ENCODE measurements around the gene OR52E5.

OR52E5 gene
- long read RNA-seq, donor 1: 0 reads
- long read RNA-seq, donor 2: 0 reads
- long read RNA-seq, donor 3: 0 reads
- long read RNA-seq, donor 4: 0 reads
- long read RNA-seq, donor 5: 0 reads
- long read RNA-seq, donor 6: 0 reads
- long read RNA-seq, donor 7: 0 reads
- long read RNA-seq, donor 8: 0 reads

DNA sequence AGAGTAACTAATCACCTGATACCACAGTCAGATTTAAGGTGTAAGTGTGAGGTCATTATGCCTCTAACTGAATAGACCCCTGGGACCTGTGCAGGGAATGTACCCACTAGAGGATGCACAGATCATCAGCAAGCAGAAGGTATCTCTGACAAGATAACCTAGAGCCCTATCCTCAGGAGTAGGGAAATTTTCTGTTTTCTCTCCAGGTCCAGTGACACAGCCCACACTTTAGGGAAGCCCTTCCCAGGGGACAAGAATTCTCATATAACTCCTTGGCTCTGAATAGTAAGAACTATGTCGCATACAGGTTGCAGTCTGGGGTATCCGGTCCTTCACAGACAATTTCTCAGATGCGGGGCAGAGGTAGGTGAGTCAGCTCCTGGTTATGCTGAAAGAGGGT is at the start of gene OR52E5:
TSS of gene OR52E5 (plus strand) at position 301 of the 400 bp plus-strand sequence. CDS start 7,569 bp downstream, outside the sequence.
- no peak for DNase-seq

DNA sequence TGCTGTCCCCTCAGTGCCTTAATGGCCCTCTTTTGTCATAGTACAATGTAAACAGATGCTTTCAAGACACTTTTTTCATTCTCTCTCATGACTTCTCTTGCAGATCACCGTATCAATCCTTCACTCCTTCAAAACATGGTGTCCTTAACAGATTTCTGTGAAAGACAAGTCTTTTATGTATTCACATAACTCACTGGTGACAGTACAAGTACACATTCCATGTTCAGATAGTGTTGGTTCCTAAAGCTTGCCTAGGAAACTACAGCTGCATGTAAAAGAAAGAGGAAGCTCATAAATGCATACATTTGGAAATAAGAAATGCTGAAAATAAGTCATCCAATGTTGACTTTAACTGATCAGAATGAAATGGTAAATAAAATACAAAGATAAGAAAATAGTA is 46.3 kb upstream of the OR52E5 start:
- no peak for DNase-seq

DNA sequence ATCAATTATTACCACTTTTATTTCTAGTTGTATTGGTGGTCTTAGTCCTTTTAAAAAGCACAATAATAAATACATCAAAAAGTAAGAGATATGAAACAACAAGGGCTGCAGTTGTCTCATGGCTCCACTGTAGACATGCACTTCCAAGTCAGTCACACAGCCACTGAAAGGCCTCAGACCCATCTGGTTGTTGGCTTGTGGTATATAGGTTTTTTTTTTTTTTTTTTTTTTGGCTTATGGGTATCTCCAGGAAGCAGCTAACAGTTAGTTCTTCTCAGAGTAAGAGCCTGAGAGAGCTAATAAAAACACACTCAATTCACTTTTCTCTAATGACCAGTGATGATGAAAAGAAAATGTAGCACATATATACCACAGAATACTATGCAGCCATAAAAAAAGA is 45.3 kb upstream of the OR52E5 start:
- no peak for DNase-seq

DNA sequence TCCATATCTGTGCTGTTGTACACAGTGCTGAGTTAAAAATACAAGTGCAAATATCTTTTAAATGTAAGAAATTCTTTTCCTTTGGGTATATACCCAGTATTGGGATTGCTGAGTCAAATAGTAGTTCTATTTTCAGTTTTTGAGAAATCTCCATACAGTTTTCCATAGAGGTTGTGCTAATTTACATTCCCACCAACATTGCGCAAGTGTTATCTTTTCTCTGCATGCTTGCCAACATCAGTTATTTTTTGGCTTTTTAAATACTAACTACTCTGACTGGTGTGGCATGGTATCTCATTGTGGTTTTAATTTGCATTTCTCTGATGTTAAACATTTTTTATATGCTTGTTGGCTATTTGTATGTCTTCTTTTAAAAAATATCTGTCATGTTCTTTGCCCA is 42.0 kb upstream of the OR52E5 start:
- DNase-seq: no peak

DNA sequence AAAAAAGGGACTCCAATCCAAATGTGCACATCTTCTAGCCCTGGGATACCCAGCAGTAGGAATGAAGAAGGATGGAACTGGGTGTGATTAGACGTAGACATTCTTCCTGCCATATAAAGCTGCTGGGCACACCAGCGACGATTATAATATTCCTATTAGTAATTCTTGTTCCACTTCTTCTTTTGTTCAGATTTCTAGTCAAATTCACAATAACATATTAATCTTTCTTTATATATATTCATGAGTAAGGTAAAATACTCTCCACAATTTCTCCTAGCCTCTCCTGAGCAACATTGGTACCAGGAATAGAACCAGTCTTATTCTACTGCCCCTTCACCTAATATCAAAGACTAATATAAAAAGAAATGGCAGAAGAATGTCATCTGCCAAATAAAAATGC is 35.4 kb upstream of the OR52E5 start, which contains the start of gene OR52E8:
TSS of gene OR52E8 (minus strand) at position 101 of the 400 bp plus-strand sequence. CDS start at position 101, 0 bp downstream.
- DNase-seq: no peak

DNA sequence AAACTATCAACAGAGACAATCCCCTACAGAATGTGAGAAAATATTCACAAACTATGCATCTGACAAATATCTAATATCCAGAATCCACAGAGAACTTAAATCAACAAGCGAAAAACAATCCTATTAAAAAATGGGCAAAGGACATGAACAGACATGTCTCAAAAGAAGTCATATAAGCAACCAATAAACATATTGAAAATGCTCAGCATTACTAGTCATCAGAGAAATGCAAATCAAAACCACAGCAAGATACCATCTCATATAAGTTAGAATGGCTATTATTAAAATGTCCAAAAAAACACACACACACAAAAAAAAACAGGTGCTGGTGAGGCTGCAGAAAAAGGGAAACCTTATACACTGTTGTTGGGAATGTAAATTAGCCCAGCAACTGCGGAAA is 27.2 kb upstream of the OR52E5 start:
- DNase-seq: no peak

DNA sequence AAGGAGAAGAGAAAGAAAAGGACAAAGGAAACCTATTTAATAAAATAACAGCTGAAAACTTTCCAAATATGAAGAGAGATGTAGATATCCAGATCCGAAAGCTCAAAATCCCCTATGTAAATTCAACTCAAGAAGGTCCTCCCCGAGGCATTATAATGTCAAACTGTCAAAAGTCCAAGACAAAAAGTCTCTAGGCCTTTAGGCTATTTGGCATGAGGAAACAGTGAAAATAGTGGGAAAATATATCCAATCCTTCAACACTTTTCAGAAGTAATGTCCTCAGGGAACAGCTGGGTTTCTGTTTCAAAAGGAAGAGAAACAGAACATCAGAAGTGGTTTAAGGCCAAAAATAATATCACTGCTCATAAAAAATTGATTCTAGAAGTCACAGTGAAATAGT is 14.4 kb upstream of the OR52E5 start:
- no peak for DNase-seq

DNA sequence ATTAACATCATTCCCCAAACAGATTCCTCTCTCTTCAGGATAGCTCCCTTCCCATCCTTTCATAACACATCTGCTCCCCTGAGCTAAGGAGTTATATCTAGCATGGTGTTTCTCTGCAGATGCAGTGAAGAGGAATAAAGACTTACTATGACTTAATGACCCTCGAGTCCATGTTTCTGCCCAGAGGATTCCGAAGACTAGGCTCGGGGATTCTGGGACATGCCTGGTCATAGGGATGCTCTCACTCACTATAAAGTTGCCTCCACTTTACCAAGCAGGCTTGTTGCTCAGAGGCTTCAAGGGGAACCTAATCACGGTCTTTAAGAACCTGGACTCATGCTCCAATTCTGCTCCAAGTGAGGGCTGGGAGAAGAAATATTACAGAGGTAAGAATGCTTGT is 12.7 kb upstream of the OR52E5 start, which contains the start of gene OR52E4:
TSS of gene OR52E4 (plus strand) at position 301 of the 400 bp plus-strand sequence. CDS start 3,664 bp downstream, outside the sequence.
- DNase-seq: no peak

DNA sequence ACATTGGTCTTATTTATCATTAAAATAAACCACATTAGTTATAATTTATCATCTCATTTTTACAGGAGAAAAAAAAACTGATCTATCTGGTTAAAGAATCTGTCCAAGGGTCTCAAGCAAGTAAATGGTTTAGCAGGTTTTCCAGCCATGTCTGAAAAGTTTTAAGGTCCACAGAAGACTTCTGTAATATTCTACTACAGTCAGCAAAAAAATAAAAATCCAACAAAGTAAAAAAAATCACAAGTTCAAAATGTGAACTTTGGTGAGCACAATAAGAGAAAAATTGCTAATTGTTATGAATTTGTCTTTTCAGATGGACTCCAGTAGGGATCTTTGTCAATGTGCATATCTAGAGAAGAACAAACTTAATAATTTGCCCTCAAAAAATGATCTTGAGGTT is 11.3 kb upstream of the OR52E5 start:
- no peak for DNase-seq

DNA sequence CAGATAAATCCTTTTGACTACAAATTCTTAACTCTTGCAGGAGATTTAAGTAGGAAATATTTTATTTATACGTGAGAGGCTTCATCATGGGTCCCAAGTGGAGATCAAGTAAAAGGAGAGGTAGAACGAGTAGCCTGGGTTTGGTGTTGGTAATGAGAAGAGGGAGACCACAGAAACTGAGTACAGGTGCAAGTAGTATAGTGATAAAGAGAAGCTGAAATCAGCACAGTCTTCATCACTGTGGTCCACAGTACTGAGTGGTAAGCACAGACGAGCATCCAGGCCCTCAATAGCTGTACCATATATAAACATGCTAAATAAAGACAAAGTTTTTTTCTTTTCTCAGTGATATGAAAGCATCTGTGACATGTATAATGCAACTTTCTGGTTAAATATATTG is 5.8 kb upstream of the OR52E5 start:
- no peak for DNase-seq

DNA sequence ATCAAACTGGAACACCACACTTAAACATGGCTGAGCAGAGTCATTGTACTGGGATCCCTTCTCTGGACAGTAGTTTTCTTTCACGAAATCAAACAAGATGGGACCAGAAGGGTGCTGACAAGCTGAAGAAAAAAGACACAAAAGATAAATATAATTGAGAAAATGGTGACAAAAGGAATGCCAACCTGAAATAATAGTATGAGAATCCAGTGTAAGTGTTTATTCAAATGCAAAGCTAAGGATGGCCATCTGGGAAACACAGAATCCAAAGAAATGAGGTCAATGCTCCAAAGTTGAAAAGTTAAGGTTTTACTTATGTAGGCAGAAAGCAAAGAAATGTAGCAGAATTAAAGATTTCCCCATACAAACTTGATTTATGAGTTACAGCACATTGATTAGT is 5.3 kb upstream of the OR52E5 start:
- no peak for DNase-seq

DNA sequence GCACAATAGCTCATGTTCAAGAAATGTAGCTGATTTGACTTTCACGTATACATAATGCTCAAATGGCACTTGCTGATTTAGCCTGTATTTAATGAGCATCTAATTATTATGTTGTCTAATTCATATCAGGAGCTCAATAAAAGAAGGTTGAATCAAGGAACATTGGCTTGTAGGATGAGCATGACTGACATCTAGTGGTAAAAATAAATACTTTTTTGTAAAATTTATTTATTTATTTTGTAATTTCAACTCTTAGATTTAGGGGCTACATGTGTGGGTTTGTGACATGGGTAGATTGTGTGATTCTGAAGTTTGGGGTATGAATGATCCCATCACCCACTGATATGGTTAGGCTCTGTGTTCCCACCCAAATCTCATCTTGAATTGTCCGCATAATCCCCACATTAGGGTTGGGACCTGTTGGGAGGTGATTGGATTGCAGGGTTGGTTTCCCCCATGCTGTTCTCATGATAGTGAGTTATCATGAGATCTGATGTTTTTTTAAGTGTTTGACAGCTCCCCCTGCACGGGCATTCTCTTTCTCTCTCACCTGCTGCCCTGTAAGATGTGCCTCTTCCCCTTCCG is 1.7 kb upstream of the OR52E5 start:
- DNase-seq: no peak

DNA sequence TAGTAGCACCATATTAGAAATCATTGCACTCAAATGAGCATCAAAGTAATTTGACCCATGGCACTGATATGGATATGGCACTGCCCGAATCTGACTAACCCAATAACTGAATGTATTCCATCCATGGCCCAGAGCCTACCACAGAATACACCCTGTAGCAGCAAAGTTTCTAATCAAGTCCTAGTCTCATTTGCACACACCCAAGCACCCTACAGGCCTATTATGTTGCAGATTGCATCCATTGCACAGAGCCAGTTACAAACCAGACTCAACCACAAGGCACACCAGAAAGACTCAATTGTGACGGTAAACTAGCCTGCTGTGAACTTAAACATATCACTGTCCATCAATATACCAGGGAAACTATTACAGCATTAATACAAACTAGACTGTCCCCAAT is 6.5 kb downstream of the OR52E5 start:
- no peak for DNase-seq

DNA sequence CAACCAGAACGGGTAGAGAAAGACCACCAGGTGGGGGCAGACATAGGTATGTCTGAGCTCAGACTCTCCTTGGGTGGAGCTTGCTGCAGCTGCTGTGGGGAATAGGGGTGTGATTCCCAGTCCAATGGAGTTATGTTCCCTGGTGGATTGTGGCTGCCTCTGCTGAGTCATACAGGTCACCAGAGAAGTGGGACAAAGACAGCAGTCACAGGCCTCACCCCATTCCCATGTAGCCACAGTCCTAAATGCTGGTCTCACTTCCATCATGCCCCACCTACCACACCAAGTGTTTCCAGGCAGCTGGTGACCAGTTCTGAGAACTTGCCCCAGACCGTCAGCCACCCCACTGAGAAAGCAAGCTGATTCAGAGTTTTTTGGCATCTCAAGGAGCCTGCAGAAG is 17.5 kb downstream of the OR52E5 start:
- DNase-seq: no peak

DNA sequence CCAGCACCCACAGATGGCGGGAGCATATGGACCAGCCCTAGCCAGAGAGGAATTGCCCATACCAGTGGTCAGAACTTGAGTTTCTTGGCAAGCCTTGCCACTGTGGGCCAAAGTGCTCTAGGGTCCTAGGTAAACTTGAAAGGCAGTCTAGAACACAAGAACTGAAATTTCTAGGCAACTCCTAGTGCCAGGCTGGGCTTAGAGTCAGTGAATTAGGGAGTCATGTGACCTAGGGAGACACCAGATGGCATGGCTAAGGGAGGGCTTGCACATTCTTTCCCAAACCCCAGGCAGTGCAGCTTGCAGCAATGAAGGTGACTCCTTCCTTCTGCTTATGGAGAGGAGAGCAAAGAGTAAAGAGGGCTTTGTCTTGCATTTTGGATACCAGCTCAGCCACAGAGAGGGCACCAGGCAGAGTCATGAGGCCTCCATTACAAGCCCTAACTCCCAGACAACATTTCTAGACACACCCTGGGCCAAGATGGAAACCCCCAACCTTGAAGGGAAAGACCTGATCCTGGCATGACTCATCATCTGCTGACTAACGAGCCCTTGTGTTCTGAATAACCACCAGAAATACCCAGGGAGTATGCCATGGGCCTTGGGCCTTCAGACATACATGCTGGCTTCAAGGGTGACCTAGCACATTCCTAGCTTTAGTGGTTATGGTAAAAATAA is 29.9 kb downstream of the OR52E5 start:
- DNase-seq: no peak

DNA sequence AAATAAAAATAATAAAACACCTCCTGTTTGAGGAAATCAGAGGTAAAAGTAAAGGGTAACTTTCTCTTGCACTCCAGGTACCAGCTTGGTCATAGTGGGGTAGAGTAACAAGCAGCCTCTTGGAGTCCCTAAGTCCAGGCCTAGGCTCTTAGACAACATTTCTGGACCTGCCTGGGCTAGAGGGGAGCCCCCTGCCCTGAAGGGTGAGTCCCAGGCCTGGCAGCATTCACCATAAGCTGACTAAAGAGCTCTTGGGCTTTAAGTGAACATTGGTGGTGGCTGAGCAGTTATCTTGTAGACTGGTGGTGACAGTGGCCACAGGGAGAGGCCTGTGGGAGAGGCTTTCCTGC is 30.4 kb downstream of the OR52E5 start:
- no peak for DNase-seq

DNA sequence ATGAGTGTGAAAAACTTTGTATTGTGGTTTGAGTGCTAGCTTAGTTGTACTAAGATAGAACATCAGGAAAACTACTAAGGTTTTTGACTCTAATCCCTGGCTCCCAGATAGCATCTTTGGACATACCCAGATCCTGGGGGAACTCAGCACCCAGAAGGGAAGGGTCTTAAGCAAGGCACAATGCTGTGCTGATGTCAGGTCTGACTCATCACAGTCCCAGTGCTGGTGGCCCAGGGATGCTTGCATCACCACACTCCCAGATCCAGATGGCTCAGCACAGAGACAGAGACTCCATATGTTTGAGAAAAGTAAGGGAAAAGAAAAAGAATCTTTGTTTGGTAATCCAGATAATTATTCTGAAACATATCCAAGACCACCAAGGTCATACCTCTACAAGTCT is 30.8 kb downstream of the OR52E5 start:
- no peak for DNase-seq

DNA sequence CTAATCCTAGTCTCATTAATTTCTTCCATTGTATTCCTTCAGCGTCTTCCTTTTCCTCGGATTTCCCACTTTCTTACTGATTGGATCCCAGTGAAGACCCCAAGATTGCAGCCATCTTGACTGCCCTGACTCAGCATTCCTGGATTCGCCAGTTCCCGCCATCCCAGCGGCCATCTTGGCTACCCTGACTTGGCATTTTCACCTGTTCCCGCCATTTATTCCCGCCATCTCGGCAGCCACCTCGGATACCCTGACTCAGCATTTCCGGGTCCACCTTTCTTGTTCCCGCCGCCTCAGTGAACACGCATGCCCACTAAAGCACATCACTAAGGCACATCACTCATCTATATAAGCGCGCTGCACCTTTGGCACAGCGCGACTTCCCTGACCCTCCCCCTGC is 35.3 kb downstream of the OR52E5 start:
- no peak for DNase-seq

DNA sequence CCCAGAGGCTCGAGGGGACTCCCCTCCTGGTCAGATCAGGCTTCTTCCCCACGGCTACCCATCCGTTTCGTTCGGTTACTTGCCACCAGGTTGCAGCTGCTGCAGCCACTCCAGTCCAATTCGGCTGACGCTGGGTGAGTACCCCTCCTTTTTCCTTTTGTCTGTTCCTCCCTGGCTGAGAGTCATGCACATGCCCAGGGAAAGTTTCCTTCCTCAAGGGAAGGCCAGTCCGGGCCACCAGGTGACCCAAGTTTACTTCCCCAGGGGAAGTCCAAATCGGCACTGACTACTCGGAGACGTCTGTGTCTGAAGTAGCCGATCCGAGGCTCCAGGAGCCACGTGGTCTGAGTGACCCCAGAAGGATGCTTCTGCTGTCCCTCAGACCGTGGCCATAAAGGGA is 35.8 kb downstream of the OR52E5 start:
- DNase-seq: no peak

DNA sequence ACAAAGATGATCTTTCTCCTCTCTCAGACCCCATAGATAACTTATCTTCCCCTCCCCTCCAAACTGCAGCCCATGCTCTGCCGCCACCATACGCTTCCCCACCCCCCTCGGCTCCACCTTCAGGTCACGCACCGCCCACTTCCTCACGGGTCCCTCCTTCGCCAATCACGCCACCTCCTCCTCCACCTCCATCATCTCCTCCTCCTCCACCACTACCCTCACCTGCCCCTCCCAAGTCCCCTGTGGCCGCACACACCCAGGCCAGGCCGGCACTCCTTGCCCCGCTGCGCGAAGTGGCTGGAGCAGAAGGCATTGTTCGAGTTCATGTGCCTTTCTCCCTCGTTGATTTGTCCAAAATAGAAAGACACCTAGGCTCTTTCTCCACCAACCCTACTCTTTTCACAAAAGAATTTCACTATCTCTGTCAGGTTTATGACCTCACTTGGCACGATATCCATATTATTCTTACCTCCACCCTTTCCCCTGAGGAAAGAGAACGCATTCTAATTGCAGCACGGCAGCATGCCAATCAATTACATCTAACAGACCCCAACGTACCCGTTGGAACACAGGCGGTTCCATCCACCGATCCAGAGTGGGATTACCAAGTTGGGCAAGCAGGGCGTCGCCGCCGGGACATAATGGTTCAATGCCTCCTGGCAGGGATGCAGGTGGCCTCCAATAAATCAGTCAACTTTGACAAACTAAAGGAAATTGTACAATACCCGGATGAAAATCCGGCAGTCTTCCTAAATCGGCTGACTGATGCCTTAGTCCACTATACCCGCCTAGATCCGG is 36.8 kb downstream of the OR52E5 start:
- DNase-seq: no peak

DNA sequence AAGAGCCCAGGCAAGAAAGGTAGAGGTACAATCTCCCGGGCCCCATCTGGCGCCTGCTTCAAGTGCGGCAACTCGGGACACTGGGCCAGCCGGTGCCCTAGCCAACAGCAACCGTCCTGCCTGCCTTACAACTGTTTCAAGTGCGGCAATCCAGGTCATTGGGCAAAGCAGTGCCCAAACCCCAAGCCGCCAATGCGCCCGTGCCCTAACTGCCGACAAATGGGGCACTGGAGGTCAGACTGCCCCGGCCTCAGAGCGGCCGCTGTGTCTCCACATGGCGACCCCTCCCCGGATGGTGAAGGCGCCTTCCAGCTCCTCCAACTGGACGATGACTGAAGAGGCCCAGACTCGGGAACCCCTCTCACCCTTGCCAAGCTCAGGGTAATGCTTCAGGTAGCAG is 37.6 kb downstream of the OR52E5 start:
- no peak for DNase-seq

DNA sequence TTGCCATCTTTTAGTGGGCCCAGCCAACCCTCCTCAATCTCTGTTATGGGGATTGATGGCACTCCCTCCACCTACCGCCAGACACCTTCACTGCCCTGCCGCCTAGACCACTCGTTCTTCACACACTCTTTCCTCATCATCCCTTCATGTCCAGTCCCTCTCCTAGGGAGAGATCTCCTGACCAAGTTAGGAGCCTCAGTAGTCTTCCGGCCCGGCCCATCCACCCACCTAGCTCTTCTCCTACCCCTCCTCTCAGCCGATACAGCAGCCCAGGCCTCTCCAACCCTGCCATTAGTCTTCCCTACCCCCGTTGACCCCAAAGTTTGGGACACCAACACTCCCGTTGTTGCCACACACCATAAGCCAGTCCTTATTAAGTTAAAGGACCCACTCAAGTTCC is 38.1 kb downstream of the OR52E5 start:
- DNase-seq: no peak

DNA sequence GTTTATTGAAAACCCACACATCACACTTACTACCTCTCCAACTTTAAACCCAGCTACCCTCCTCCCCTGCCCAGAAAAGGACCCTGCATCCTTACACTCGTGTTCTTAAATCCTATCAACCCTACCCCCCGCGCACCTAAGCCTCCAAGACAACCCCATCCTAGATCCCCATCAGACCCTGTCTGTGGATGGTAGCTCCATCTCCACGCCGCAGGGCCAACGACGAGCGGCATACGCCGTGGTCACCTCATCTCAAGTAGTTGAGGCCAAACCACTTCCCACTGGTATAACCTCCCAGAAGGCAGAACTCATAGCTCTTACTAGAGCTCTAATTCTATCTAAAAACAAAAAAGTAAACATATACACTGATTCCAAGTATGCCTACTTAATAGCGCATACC is 39.7 kb downstream of the OR52E5 start:
- DNase-seq: no peak
